HCT116 (cell line): ENCODE data around the gene RGSL1. TPM values are rescaled to one million over a fixed set of nuclear protein-coding genes. Genes with fewer than 3 reads are reported as not detected.

ENCODE experiments used
- ATAC-seq: fragments of 200-7000 bp; cut with Tn5 transposase; 2 replicates; pipeline ENCODE4 v1.9.1; 2020; ENCODE audit warnings: mild to moderate bottlenecking, moderate library complexity
- BruUV-seq: library from RNA; stranded (reverse); fragments of 400-500 nt; replicated peaks from 2 replicates; lab custom pipeline; 2021; lab: Mats Ljungman, UMichigan
- CTCF ChIA-PET: fragments of 300-600 bp; sonication (Branson Sonifier 250); formaldehyde crosslinking; loops from one replicate; lab custom pipeline; 2021; ENCODE audit warnings: antibody characterized with exemption; lab: Charles Lee
- POLR2A ChIA-PET: fragments of 300-600, 350-600 bp; sonication (Branson Sonifier 250); formaldehyde crosslinking; loops from one replicate; lab custom pipeline; 2021; ENCODE audit warnings: antibody characterized with exemption; lab: Charles Lee
- RAD21 ChIA-PET, 2 experiments: fragments of 300-600 bp; sonication (Branson Sonifier 250); formaldehyde crosslinking; loops; one replicate each; lab custom pipeline; 2023; ENCODE audit warnings: low total read pairs in 2 of 2; ENCODE audit not compliant: uncharacterized antibody in 2 of 2, unreplicated experiment in 2 of 2, low non-redundant PET in 1 of 2; lab: Charles Lee
- DNase-seq: peaks from one replicate; pipeline ENCODE4 v3.0.0-alpha.2; 2010; ENCODE audit warnings: low read depth, low spot score
- H2AFZ ChIP-seq: fragments of 200-600 bp; shearing (Covaris generic), sonication (generic); 2 replicates; pipeline ENCODE4 v1.6.1; 2017; ENCODE audit warnings: low read depth, mixed run types, mixed read lengths, antibody characterized with exemption, low read length; ENCODE audit not compliant: poor library complexity, severe bottlenecking
- H3K27ac ChIP-seq: 2 replicates; pipeline ENCODE4 v1.5.1; 2012; ENCODE audit warnings: low read depth, low read length
- H3K27me3 ChIP-seq: fragments of 200-600 bp; sonication (generic); 2 replicates; pipeline ENCODE4 v1.6.1; 2016; ENCODE audit warnings: mixed run types, low read length, mixed read lengths; ENCODE audit not compliant: insufficient read depth
- H3K36me3 ChIP-seq, 2 experiments: fragments of 200-500 bp in 1 of 2; fragments of 200-600 bp in 1 of 2; sonication (Bioruptor generic) in 1 of 2; sonication (generic) in 1 of 2; 2 replicates each; pipeline versions ENCODE4 v1.5.1 to v1.6.1; 2014 to 2016; ENCODE audit warnings: low read length in 2 of 2, inconsistent platforms in 1 of 2, mixed read lengths in 1 of 2, mixed run types in 1 of 2; ENCODE audit not compliant: insufficient read depth in 2 of 2, control insufficient read depth in 1 of 2
- H3K4me1 ChIP-seq, 2 experiments: fragments of 200-600 bp in 1 of 2; sonication (generic) in 1 of 2; 2 replicates each; pipeline versions ENCODE4 v1.5.1 to v1.6.1; 2012 to 2017; ENCODE audit warnings: low read length in 2 of 2, inconsistent platforms in 1 of 2, mild to moderate bottlenecking in 1 of 2, mixed read lengths in 1 of 2, mixed run types in 1 of 2, moderate library complexity in 1 of 2; ENCODE audit not compliant: insufficient read depth in 2 of 2, control insufficient read depth in 1 of 2
- H3K4me2 ChIP-seq: fragments of 200-600 bp; sonication (generic); 2 replicates; pipeline ENCODE4 v1.6.1; 2017; ENCODE audit warnings: mixed run types, low read length, mixed read lengths
- H3K4me3 ChIP-seq, 2 experiments: fragments of 200-600 bp in 1 of 2; sonication (generic) in 1 of 2; replicated peaks in 1 of 2; 2 replicates each; pipeline ENCODE4 v1.5.1; 2011 to 2016; ENCODE audit warnings: low read length in 2 of 2, control low read depth in 1 of 2, low read depth in 1 of 2, mild to moderate bottlenecking in 1 of 2, mixed read lengths in 1 of 2, mixed run types in 1 of 2
- H3K79me2 ChIP-seq: fragments of 200-600 bp; sonication (generic); 2 replicates; pipeline ENCODE4 v1.6.1; 2017; ENCODE audit warnings: mild to moderate bottlenecking, mixed run types, low read length, moderate library complexity, mixed read lengths; ENCODE audit not compliant: insufficient read depth
- H3K9ac ChIP-seq: fragments of 200-600 bp; sonication (generic); 2 replicates; pipeline ENCODE4 v1.6.1; 2016; ENCODE audit warnings: low read length, mixed read lengths
- H3K9me2 ChIP-seq: fragments of 200-600 bp; sonication (generic), shearing (Covaris generic); 2 replicates; pipeline ENCODE4 v1.6.1; 2017; ENCODE audit warnings: mixed run types, mild to moderate bottlenecking, moderate library complexity; ENCODE audit not compliant: insufficient read depth
- H3K9me3 ChIP-seq, 2 experiments: fragments of 200-500 bp in 1 of 2; fragments of 200-600 bp in 1 of 2; sonication (Bioruptor generic) in 1 of 2; sonication (generic) in 1 of 2; 2 replicates each; pipeline ENCODE4 v1.6.1; 2014 to 2017; ENCODE audit warnings: low read length in 2 of 2, mixed read lengths in 2 of 2, inconsistent platforms in 1 of 2, low read depth in 1 of 2, mild to moderate bottlenecking in 1 of 2, mixed run types in 1 of 2, moderate library complexity in 1 of 2; ENCODE audit not compliant: control insufficient read depth in 1 of 2, insufficient read depth in 1 of 2
- H4K20me1 ChIP-seq: fragments of 200-600 bp; sonication (generic), shearing (Covaris generic); 2 replicates; pipeline ENCODE4 v1.6.1; 2017; ENCODE audit warnings: mixed run types, mild to moderate bottlenecking, moderate library complexity; ENCODE audit not compliant: insufficient read depth
- ATF3 ChIP-seq: IDR thresholded peaks from 2 replicates; pipeline ENCODE4 v1.6.1; 2012
- CEBPB ChIP-seq: IDR thresholded peaks from 2 replicates; pipeline ENCODE4 v1.6.1; 2012; ENCODE audit warnings: low read depth
- CTCF ChIP-seq, 3 experiments: fragments of 200-600 bp in 1 of 3; sonication (generic) in 1 of 3; IDR thresholded peaks in 2 of 3; conservative IDR thresholded peaks in 1 of 3; 2 replicates each; pipeline ENCODE4 v1.5.1; 2012 to 2017; ENCODE audit warnings: low read depth in 2 of 3, low read length in 2 of 3, antibody characterized with exemption in 1 of 3, borderline replicate concordance in 1 of 3, control low read depth in 1 of 3, mild to moderate bottlenecking in 1 of 3, mixed read lengths in 1 of 3, mixed run types in 1 of 3, moderate library complexity in 1 of 3; ENCODE audit not compliant: insufficient read depth in 1 of 3
- EZH2 ChIP-seq: fragments of 200-600 bp; sonication (generic); IDR thresholded peaks from 2 replicates; pipeline ENCODE4 v1.6.1; 2017; ENCODE audit warnings: antibody characterized with exemption, mixed run types
- JUND ChIP-seq: IDR thresholded peaks from 2 replicates; pipeline ENCODE4 v1.6.1; 2012
- MAX ChIP-seq: IDR thresholded peaks from 2 replicates; pipeline ENCODE4 v1.6.1; 2012
- POLR2A ChIP-seq: IDR thresholded peaks from 2 replicates; pipeline ENCODE4 v1.7.0; 2011; ENCODE audit warnings: borderline replicate concordance; ENCODE audit not compliant: insufficient read depth, insufficient read length; ENCODE audit errors: extremely low read depth
- POLR2AphosphoS5 ChIP-seq: IDR thresholded peaks from 2 replicates; pipeline ENCODE4 v1.6.1; 2011; ENCODE audit warnings: mild to moderate bottlenecking, low read depth, low read length, moderate library complexity
- RAD21 ChIP-seq: IDR thresholded peaks from 2 replicates; pipeline ENCODE4 v1.6.1; 2012; ENCODE audit warnings: low read depth, mild to moderate bottlenecking
- SIN3A ChIP-seq: IDR thresholded peaks from 2 replicates; pipeline ENCODE4 v1.6.1; 2012; ENCODE audit warnings: low read depth
- SRF ChIP-seq: IDR thresholded peaks from 2 replicates; pipeline ENCODE4 v1.6.1; 2012; ENCODE audit warnings: low read depth
- TCF7L2 ChIP-seq: IDR thresholded peaks from 2 replicates; pipeline ENCODE4 v1.7.0; 2011; ENCODE audit warnings: borderline replicate concordance, inconsistent platforms; ENCODE audit not compliant: insufficient read depth, insufficient read length; ENCODE audit errors: extremely low read depth
- YY1 ChIP-seq: IDR thresholded peaks from 2 replicates; pipeline ENCODE4 v1.6.1; 2011; ENCODE audit warnings: low read length, low read depth, moderate library complexity, mild to moderate bottlenecking; ENCODE audit not compliant: insufficient replicate concordance; ENCODE audit errors: extremely low read depth
- ZFX ChIP-seq: fragments of 450-650 bp; IDR thresholded peaks from 2 replicates; pipeline ENCODE4 v1.6.1; 2017
- intact Hi-C: fragments of 100-400 bp; cut with micrococcal nuclease; formaldehyde crosslinking; loops from 2 replicates; pipeline ENCODE4 v1.10.0; 2022
- total RNA-seq: library from RNA; stranded (reverse); gene quantifications from one replicate; pipeline ENCODE4 v1.2.1, GENCODE V29; 2021; ENCODE audit not compliant: unreplicated experiment
- TF ChIP-seq, protein P1 (sequence below): IDR thresholded peaks from 2 replicates; pipeline ENCODE4 v1.6.1; 2012; ENCODE audit warnings: low read depth

The RGSL1 gene
- total RNA-seq, 1 experiment from 2014 or later, result not detected

DNA sequence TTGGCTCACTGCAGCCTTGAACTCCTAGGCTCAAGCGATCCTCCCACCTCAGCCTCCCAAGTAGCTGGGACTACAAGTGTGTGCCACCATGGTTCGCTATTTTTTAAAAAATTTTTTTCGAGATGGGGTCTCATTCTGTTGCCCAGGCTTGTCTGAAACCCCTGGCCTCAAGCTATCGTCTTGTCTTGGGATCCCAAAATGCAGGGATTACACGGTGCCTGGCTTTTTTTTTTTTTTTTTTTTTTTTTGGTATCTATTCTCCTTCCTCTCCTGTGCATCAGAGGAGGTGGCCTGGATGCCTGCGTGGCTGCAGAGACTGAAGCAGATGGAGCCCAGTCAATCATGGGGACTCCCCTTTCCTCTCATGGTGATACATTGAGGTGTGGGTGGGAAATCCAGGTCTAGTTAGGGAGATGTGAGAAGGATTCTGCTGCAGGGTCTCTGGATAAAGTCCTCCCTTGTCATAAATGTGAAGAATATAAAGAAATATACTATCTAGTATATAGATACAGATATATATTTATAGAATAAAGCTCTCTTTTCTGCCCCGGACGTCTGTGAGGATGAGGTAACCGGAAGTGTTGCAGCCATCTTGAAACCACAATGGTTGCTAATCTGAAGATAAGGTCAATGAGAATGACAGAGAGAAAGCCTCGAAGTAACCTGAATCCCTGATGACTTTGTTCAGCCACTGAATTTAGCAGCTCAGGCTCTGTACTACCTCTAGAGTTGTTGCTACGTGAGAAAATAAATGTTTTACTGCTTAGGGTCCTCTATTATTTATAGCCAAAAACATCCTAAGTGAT, 19.5 kb upstream of the RGSL1 start:
- H3K9ac ChIP-seq, result no peak overlapping the region
- H3K4me3 ChIP-seq, result no peak overlapping the region
- H3K4me2 ChIP-seq, result no peak overlapping the region
- H4K20me1 ChIP-seq, result no peaks in the 10 kb centered on the region
- H3K9me2 ChIP-seq, result no peaks in the 10 kb centered on the region
- intact Hi-C loops, result no loop called here
- H3K36me3 ChIP-seq, result no peaks in the 10 kb centered on the region
- DNase-seq, result no peak
- no peaks in the 10 kb centered on the region for H3K9me3 ChIP-seq
- no peaks in the 10 kb centered on the region for H3K27me3 ChIP-seq
- ChIA-PET RAD21 (no interaction called here), POLR2A (no interaction called here), CTCF (no interaction called here)
- no peaks in the 10 kb centered on the region for H3K79me2 ChIP-seq
- no peaks in the 10 kb centered on the region for H3K4me1 ChIP-seq
- no peak overlapping the region for H2AFZ ChIP-seq
- H3K27ac ChIP-seq, result no peak overlapping the region
- BruUV-seq, result no TSS peak
- no peak for TF ChIP-seq SIN3A
- no peak for TF ChIP-seq SRF
- no peak for TF ChIP-seq ATF3
- TF ChIP-seq JUND, result no peak
- TF ChIP-seq RAD21, result no peak
- TF ChIP-seq POLR2AphosphoS5, result no peak
- TF ChIP-seq EZH2, result no peak
- TF ChIP-seq POLR2A, result no peak
- TF ChIP-seq CEBPB, result no peak
- TF ChIP-seq ZFX, result no peak
- no peak for ATAC-seq

- Histone ChIP-seq H3K27me3 (no peaks in the 10 kb centered on the region), H3K27ac (no peak overlapping the region), H3K36me3 (no peaks in the 10 kb centered on the region), H3K4me1 (no peaks in the 10 kb centered on the region), H3K9ac (no peak overlapping the region), H3K9me2 (no peaks in the 10 kb centered on the region), H3K79me2 (no peaks in the 10 kb centered on the region), H4K20me1 (no peaks in the 10 kb centered on the region), H3K4me3 (no peak overlapping the region), H3K9me3 (no peaks in the 10 kb centered on the region), H3K4me2 (no peak overlapping the region), H2AFZ (no peak overlapping the region)
- ChIA-PET POLR2A (no interaction called here), RAD21 (no interaction called here), CTCF (no interaction called here)
- no peak for DNase-seq
- intact Hi-C loops, result no loop called here
- no peak for ATAC-seq
- BruUV-seq, result no TSS peak
- TF ChIP-seq MAX (no peak), ATF3 (no peak), TCF7L2 (no peak), CTCF (IDR thresholded peaks at IDR 0.05 in 2 of 3, conservative IDR thresholded peaks at IDR 0.05 in 1 of 3; ENCODE audit: borderline replicate concordance in 1 of 3, insufficient read depth in 1 of 3, low read depth in 2 of 3, low read length in 2 of 3) (no peak), ZFX (no peak), JUND (no peak), YY1 (no peak), SRF (no peak)
- TF ChIP-seq, protein P1, sequence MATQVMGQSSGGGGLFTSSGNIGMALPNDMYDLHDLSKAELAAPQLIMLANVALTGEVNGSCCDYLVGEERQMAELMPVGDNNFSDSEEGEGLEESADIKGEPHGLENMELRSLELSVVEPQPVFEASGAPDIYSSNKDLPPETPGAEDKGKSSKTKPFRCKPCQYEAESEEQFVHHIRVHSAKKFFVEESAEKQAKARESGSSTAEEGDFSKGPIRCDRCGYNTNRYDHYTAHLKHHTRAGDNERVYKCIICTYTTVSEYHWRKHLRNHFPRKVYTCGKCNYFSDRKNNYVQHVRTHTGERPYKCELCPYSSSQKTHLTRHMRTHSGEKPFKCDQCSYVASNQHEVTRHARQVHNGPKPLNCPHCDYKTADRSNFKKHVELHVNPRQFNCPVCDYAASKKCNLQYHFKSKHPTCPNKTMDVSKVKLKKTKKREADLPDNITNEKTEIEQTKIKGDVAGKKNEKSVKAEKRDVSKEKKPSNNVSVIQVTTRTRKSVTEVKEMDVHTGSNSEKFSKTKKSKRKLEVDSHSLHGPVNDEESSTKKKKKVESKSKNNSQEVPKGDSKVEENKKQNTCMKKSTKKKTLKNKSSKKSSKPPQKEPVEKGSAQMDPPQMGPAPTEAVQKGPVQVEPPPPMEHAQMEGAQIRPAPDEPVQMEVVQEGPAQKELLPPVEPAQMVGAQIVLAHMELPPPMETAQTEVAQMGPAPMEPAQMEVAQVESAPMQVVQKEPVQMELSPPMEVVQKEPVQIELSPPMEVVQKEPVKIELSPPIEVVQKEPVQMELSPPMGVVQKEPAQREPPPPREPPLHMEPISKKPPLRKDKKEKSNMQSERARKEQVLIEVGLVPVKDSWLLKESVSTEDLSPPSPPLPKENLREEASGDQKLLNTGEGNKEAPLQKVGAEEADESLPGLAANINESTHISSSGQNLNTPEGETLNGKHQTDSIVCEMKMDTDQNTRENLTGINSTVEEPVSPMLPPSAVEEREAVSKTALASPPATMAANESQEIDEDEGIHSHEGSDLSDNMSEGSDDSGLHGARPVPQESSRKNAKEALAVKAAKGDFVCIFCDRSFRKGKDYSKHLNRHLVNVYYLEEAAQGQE, result no peak
Measured at GRCh38 chr1:182431278-182431677, 18.7 kb upstream of the RGSL1 start.
